ENCODE results near the gene TMEM164.

TMEM164 gene

DNA sequence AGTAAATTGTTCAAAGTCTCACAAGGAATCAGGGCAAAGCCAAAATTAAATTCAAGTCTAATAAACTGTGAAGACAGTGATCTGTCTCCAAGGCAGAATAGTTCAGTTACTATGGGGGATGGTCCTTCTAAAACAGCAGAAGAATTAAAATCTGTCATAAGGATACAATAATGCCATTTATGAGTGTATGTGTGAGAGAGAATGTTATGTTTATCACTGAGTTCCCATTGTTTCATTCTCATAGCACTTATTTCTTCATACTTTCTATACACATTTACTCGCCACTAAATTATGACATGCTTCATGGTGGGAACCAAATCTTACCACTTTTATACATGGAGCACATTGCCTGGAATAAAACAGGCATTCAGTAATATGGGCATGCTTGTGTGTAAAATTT lies 212.5 kb downstream of the TMEM164 start:
- no peaks in the 10 kb centered on the region for H3K27me3 ChIP-seq (ENCODE audit: insufficient read depth, low read length)
- H3K9ac ChIP-seq (ENCODE audit: low read depth, low read length) = no peak overlapping the region
- no peak overlapping the region for H3K4me3 ChIP-seq (ENCODE audit: low read length)
- no peaks in the 10 kb centered on the region for H3K36me3 ChIP-seq (ENCODE audit: insufficient read depth, low read length)
- no peak overlapping the region for H3K27ac ChIP-seq (ENCODE audit: low read depth, low read length)
- no peaks in the 10 kb centered on the region for H3K9me3 ChIP-seq (ENCODE audit: insufficient read depth, low read depth, low read length)
- H3K4me1 ChIP-seq (ENCODE audit: insufficient read depth, low read length) = no peaks in the 10 kb centered on the region
- 88% methylated on average over 1 of the region's 1 CpG for WGBS

DNA sequence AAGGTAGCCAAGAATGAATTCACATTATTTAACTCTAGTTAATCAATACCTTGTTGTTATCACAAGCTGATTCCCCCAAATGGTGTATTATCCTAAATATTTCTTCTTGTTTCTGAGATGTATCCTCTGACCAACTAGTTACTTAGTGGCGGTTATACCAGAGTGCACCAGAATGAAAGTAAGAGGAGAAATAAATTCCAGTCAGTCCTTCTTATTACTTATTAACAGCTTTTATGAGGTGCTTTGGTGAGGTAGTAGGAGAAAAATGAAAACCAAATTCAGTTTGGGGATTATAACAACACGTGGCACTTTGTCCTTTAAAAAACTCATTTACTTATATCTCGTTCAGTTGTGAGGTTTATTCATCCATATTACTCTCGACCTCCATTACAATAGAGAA lies 213.1 kb downstream of the TMEM164 start:
- Histone ChIP-seq H3K27me3 (ENCODE audit: insufficient read depth, low read length) (no peaks in the 10 kb centered on the region), H3K9me3 (ENCODE audit: insufficient read depth, low read depth, low read length) (no peaks in the 10 kb centered on the region), H3K9ac (ENCODE audit: low read depth, low read length) (no peak overlapping the region), H3K4me3 (ENCODE audit: low read length) (no peak overlapping the region), H3K4me1 (ENCODE audit: insufficient read depth, low read length) (no peaks in the 10 kb centered on the region), H3K27ac (ENCODE audit: low read depth, low read length) (no peak overlapping the region), H3K36me3 (ENCODE audit: insufficient read depth, low read length) (no peaks in the 10 kb centered on the region)
- WGBS = 100% methylated on average over 1 of the region's 4 CpGs

DNA sequence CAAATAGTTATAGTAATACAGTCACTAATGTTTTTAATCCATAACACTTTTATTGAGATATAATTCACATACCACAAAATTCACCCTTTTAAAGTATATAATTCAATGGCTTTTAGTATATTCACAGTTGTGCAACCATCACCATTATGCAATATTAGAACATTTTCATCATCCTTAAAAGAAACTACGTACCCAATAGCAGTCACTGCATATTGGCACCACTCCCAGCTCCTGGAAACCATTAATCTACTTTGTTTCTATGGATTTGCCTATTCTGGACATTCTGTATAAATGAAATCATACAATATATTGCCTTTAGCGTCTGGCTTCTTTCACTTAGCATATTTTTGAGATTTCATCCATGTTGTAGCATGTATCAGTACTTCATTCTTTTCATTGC lies 215.7 kb downstream of the TMEM164 start:
- Histone ChIP-seq H3K27ac (ENCODE audit: low read depth, low read length) (no peak overlapping the region), H3K9me3 (ENCODE audit: insufficient read depth, low read depth, low read length) (no peaks in the 10 kb centered on the region), H3K27me3 (ENCODE audit: insufficient read depth, low read length) (no peaks in the 10 kb centered on the region), H3K4me3 (ENCODE audit: low read length) (no peak overlapping the region), H3K4me1 (ENCODE audit: insufficient read depth, low read length) (no peaks in the 10 kb centered on the region), H3K36me3 (ENCODE audit: insufficient read depth, low read length) (no peaks in the 10 kb centered on the region), H3K9ac (ENCODE audit: low read depth, low read length) (no peak overlapping the region)
- WGBS = 100% methylated on average over 1 of the region's 2 CpGs

DNA sequence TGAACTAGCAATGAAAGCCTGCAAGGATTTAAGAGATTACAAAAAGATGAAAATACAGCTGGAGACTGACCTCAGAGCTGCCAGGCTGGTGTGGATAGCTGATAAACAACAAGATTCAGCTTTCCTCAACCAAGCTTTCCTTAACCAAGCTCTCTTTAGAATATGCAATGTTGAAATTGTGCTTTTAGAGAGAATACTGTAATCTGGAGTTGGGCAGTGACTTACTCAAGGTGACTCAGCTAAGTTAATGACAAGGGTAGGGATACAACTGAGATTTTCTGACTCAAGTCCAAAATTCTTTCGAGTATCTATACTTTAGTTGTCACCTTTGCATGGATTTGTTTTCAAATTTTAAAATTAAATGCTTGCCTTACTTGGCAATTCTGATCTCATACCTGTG lies 217.0 kb downstream of the TMEM164 start:
- WGBS = no CpG with 5 or more reads among the region's 1 CpG
- no peaks in the 10 kb centered on the region for H3K27me3 ChIP-seq (ENCODE audit: insufficient read depth, low read length)
- H3K27ac ChIP-seq (ENCODE audit: low read depth, low read length) = no peak overlapping the region
- no peak overlapping the region for H3K9ac ChIP-seq (ENCODE audit: low read depth, low read length)
- H3K9me3 ChIP-seq (ENCODE audit: insufficient read depth, low read depth, low read length) = no peaks in the 10 kb centered on the region
- no peaks in the 10 kb centered on the region for H3K4me1 ChIP-seq (ENCODE audit: insufficient read depth, low read length)
- H3K36me3 ChIP-seq (ENCODE audit: insufficient read depth, low read length) = no peaks in the 10 kb centered on the region
- no peak overlapping the region for H3K4me3 ChIP-seq (ENCODE audit: low read length)

DNA sequence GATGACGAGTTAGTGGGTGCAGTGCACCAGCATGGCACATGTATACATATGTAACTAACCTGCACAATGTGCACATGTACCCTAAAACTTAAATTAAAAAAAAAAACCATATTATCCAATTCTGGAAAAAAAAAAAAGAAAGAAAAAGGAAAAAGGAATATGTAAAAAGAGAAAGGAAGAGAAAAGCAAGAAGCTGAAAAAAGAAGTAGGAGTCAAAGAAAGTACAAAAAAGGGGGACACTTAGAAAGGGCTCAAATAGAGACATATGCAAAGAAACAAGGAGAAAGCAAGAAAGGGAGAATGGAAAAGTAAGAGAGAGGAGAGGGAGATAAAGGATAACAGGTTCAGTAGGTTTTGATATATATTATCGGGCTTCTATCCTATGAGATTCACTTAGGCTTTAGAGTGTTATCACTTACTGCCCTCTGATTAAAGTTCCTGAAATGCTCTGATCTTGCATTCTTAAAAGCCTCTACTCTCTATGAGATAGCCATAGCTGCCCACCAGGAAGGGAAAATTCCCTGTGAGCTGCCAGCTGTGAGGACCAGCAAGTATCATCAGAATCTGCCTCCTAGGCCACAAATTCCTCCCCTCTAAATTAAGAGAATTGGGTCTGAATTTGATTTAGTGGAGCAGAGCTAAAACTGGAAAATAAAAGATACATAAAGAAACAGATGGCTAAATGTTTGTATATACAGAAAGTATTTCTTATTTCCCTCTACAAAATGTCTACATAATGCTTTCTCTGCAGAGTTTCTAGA lies 219.8 kb downstream of the TMEM164 start:
- peaks cover 5% of the 10 kb centered on the region; the same call in 1 of the 2 replicates for H3K4me1 ChIP-seq (ENCODE audit: insufficient read depth, low read length)
- 100% methylated on average over 1 of the region's 2 CpGs for WGBS
- no peaks in the 10 kb centered on the region for H3K27me3 ChIP-seq (ENCODE audit: insufficient read depth, low read length)
- H3K4me3 ChIP-seq (ENCODE audit: low read length) = no peak overlapping the region
- H3K36me3 ChIP-seq (ENCODE audit: insufficient read depth, low read length) = no peaks in the 10 kb centered on the region
- no peak overlapping the region for H3K27ac ChIP-seq (ENCODE audit: low read depth, low read length)
- no peak overlapping the region for H3K9ac ChIP-seq (ENCODE audit: low read depth, low read length)
- H3K9me3 ChIP-seq (ENCODE audit: insufficient read depth, low read depth, low read length) = no peaks in the 10 kb centered on the region

DNA sequence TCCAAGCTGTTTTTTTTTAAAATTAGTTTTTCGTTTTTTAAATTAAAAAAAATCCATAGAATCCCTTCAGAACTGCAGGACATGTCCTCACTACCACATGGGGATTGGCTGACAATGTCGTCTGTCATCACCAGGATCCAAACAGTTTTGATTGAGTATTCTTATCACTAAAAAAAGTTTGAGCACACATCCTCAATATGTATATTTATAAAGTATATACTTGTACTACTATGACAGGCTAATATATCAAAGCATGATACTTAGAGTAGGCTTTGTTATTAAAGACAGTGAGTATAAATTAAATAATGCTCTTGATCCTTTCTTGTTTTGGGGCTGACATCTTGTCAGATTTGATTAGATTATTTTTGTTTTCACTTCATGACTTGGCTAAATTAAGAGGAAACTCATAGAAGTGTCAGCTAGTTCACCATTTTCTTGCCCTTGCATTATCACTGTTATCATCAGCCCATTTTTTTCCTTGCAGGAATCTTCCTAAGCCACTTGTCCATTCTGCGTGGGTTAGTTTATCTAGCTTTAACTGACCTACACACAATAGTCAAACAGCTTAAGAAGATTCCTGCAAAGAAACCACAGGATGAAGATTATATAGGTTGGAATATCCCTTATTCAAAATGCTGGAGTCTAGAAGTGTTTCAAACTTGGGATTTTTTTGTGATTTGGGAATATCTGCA lies 222.2 kb downstream of the TMEM164 start:
- Histone ChIP-seq H3K27me3 (ENCODE audit: insufficient read depth, low read length) (no peaks in the 10 kb centered on the region), H3K4me1 (ENCODE audit: insufficient read depth, low read length) (peaks cover 6% of the 10 kb centered on the region; the same call in 1 of the 2 replicates), H3K36me3 (ENCODE audit: insufficient read depth, low read length) (no peaks in the 10 kb centered on the region), H3K27ac (ENCODE audit: low read depth, low read length) (no peak overlapping the region), H3K9me3 (ENCODE audit: insufficient read depth, low read depth, low read length) (no peaks in the 10 kb centered on the region), H3K9ac (ENCODE audit: low read depth, low read length) (no peak overlapping the region), H3K4me3 (ENCODE audit: low read length) (no peak overlapping the region)
- 100% methylated on average over 2 of the region's 3 CpGs for WGBS

DNA sequence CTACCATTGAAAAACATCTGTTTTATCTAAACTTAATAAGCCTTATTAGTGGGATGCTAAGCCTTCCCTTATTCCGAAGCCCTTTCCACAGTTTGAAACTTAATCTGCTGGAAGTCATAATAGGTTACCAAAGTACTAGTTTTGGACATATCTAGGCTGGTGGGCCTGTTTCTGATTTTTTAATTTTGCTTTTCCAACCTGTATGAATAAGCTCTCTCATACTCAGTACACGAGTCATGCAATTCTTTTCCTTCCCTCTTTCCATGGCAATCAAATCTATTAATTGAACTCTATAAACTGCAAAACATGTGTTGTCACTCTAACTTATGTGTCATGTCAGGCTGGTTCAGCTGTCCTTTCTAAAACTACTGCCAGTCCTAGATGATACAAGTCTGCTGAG lies 224.0 kb downstream of the TMEM164 start:
- H3K36me3 ChIP-seq (ENCODE audit: insufficient read depth, low read length) = no peaks in the 10 kb centered on the region
- H3K27me3 ChIP-seq (ENCODE audit: insufficient read depth, low read length) = no peaks in the 10 kb centered on the region
- no peak overlapping the region for H3K9ac ChIP-seq (ENCODE audit: low read depth, low read length)
- 100% methylated on average over 1 of the region's 2 CpGs for WGBS
- no peaks in the 10 kb centered on the region for H3K9me3 ChIP-seq (ENCODE audit: insufficient read depth, low read depth, low read length)
- H3K4me1 ChIP-seq (ENCODE audit: insufficient read depth, low read length) = peaks cover 6% of the 10 kb centered on the region; the same call in 1 of the 2 replicates
- no peak overlapping the region for H3K27ac ChIP-seq (ENCODE audit: low read depth, low read length)
- no peak overlapping the region for H3K4me3 ChIP-seq (ENCODE audit: low read length)
